Omental fat pad (tissue), 4 donors: ENCODE data around the gene TMEM255B. TPM values are rescaled to one million over a fixed set of nuclear protein-coding genes. Genes with fewer than 3 reads are reported as not detected.
"Not testable (repeated sequence)": the region's sequence is repeated elsewhere in the genome, so short reads cannot be mapped to it uniquely, and the experiment has no call there.

Experiments used
- ATAC-seq: fragments of 150-250 bp; one replicate; pipeline ENCODE4 v1.9.1; 2016; ENCODE audit warnings: mild to moderate bottlenecking, moderate library complexity; ENCODE audit not compliant: low FRiP score
- DNase-seq: peaks from one replicate; pipeline ENCODE4 v3.0.0-alpha.2; 2019; ENCODE audit warnings: low spot score
- total RNA-seq, 4 donors: library from RNA; depleted of rRNA; stranded (reverse); fragments of >200 nt; gene quantifications; one replicate each; pipeline ENCODE4 v1.1.0, GENCODE V29; 2016
- TF ChIP-seq, protein P1 (sequence below), 3 donors: fragments of 450-650 bp; IDR thresholded peaks; one replicate each; pipeline ENCODE4 v1.5.1; 2016 to 2017; ENCODE audit warnings: antibody characterized with exemption in 3 of 3, mild to moderate bottlenecking in 3 of 3, moderate library complexity in 2 of 3

The TMEM255B gene
- total RNA-seq, 4 donors from 2014 or later: 2.7 to 19.1 (median 11.7) TPM

DNA sequence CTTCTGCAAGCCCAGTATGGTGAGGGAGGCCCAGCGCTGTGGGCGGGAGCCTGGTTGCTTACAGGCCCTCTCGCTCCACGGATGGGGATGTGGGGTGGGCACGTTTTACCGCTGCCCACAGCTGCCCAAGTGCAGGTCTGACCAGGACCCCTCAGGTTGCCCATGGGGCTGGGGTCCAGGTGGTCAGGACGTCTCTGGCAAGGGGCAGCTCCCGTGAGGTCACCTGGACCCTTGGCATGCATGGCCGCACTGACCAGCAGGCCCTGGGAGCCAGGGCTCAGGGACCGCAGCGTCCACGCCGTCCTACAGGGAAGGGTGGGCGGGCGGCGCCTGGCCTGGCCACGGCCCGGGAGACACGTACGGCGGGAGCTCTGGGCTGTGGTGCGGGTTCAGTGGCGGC lies 72.0 kb downstream of the TMEM255B start:
- no peak for DNase-seq
- TF ChIP-seq, protein P1, sequence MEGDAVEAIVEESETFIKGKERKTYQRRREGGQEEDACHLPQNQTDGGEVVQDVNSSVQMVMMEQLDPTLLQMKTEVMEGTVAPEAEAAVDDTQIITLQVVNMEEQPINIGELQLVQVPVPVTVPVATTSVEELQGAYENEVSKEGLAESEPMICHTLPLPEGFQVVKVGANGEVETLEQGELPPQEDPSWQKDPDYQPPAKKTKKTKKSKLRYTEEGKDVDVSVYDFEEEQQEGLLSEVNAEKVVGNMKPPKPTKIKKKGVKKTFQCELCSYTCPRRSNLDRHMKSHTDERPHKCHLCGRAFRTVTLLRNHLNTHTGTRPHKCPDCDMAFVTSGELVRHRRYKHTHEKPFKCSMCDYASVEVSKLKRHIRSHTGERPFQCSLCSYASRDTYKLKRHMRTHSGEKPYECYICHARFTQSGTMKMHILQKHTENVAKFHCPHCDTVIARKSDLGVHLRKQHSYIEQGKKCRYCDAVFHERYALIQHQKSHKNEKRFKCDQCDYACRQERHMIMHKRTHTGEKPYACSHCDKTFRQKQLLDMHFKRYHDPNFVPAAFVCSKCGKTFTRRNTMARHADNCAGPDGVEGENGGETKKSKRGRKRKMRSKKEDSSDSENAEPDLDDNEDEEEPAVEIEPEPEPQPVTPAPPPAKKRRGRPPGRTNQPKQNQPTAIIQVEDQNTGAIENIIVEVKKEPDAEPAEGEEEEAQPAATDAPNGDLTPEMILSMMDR (IDR thresholded peaks at IDR 0.05): no peak
- ATAC-seq: no peak

- TF ChIP-seq, protein P1 (IDR thresholded peaks at IDR 0.05): no peak
- DNase-seq (no peak), ATAC-seq (no peak)
These were observed 73.2 kb downstream of the TMEM255B start for GRCh38 chr13:113832205-113832604.

GRCh38 chr13:113832631-113833030 lies 73.6 kb downstream of the TMEM255B start:
- no peak for ATAC-seq
- no peak for DNase-seq
- TF ChIP-seq, protein P1 (IDR thresholded peaks at IDR 0.05): no peak

DNA sequence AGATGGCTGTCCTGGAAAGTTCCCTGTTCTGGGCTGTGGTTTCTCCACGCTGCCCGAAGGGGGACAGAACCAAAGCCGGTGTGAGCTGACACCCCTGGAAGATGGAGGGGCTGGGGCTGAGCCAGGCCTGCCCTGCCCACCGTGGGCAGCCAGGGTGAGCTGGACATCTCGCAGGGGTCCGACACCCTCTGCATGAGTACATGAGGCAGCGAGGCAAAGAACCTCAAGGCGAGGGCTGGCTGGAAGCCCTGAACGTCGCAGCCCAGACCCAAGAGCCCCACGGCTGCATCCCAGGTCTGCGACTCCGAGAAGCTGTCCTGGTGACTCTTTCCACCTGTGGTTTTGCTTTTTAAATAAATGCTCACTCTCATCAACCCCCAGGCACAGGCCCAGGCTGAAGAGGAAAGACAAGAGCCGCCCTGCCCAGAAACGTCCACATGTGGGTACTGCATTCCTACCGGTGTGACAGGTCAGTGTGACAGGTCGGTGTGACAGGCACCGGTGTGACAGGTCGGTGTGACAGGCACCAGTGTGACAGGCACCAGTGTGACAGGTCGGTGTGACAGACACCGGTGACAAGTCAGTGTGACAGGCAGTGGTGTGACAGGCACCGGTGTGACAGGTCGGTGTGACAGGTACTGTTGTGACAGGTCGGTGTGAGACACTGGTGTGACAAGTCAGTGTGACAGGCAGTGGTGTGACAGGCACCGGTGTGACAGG lies 74.2 kb downstream of the TMEM255B start:
- DNase-seq (no peak), ATAC-seq (no peak)
- TF ChIP-seq, protein P1 (IDR thresholded peaks at IDR 0.05): no peak

GRCh38 chr13:113834006-113834405 lies 75.0 kb downstream of the TMEM255B start:
- ATAC-seq, DNase-seq: not testable (repeated sequence)

DNA sequence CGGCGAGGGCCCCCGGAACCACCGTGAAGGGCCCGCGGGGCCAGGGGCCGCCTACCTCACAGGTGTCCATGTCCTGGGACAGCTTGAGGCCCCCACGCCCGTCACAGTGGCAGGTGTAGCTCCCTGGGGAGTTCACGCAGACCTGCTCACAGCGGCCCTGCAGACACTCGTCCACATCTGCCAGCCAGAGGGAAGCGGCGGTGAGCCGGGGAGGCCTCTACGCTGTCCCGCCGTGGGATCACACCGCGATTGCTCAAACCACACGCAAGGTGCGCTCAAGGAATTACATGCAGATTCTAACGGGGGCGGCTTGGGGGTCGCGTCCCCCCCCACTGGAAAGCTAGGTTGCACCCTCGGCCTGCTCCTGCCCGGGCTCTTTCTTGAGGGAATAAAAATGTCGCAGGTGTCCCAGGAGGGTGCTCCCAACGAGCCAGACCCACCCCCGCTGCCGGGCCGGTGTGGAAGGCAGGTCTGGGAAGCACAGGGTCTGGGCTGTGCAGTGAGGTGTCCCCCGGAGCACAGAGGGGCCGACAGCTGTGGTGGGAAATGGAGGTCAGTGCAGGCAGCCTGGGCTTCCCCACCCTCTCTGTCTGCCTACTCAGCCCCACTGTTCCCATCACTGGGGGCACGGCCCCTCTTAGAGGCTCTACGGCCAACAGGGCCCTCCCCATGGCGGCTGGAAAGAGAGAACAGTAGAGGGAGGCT lies 75.6 kb downstream of the TMEM255B start:
- no peak for DNase-seq
- ATAC-seq: no peak
- TF ChIP-seq, protein P1 (IDR thresholded peaks at IDR 0.05): no peak

GRCh38 chr13:113835461-113836270 lies 76.6 kb downstream of the TMEM255B start:
- ATAC-seq: no peak
- TF ChIP-seq, protein P1 (IDR thresholded peaks at IDR 0.05): no peak
- no peak for DNase-seq
